Activated B cell treated with CpG ODN at 0.5 μM for 24 hours (primary cell): ENCODE results near the gene TRIP6. TPM values are rescaled to one million over a fixed set of nuclear protein-coding genes. Genes with fewer than 3 reads are reported as not detected.

Experiments used
- ATAC-seq: fragments of 200-7000 bp; cut with Tn5 transposase; one replicate; pipeline ENCODE4 v1.10.0; 2021; ENCODE audit warnings: low read depth, mild to moderate bottlenecking, moderate library complexity
- CTCF ChIA-PET: fragments of 350-600 bp; sonication (Branson Sonifier 250); formaldehyde crosslinking; loops from one replicate; lab custom pipeline; 2021; ENCODE audit warnings: antibody characterized with exemption; lab: Charles Lee
- POLR2A ChIA-PET: fragments of 350-600 bp; sonication (Branson Sonifier 250); formaldehyde crosslinking; loops from one replicate; lab custom pipeline; 2021; ENCODE audit warnings: antibody characterized with exemption; lab: Charles Lee
- DNase-seq: peaks from one replicate; pipeline ENCODE4 v3.0.0; 2022
- H3K27ac Mint-ChIP-seq: one replicate; pipeline ENCODE4 v1.8.0; 2020; ENCODE audit warnings: mixed read lengths
- H3K27me3 Mint-ChIP-seq: one replicate; pipeline ENCODE4 v1.8.0; 2021; ENCODE audit warnings: mixed read lengths
- H3K36me3 Mint-ChIP-seq: one replicate; pipeline ENCODE4 v1.8.0; 2021; ENCODE audit warnings: low read depth, mixed read lengths
- H3K4me1 Mint-ChIP-seq: one replicate; pipeline ENCODE4 v1.8.0; 2021; ENCODE audit warnings: mixed read lengths
- H3K4me3 Mint-ChIP-seq: one replicate; pipeline ENCODE4 v1.8.0; 2020; ENCODE audit warnings: mild to moderate bottlenecking, mixed read lengths
- H3K9me3 Mint-ChIP-seq: one replicate; pipeline ENCODE4 v1.8.0; 2020; ENCODE audit warnings: mixed read lengths
- CTCF ChIP-seq: fragments of 200-600 bp; IDR thresholded peaks from one replicate; pipeline ENCODE4 v1.8.0; 2022; ENCODE audit warnings: antibody characterized with exemption, mild to moderate bottlenecking
- intact Hi-C: fragments of 100-400 bp; cut with micrococcal nuclease; formaldehyde crosslinking; loops from one replicate; pipeline ENCODE4 v1.15.1; 2024
- total RNA-seq: library from RNA; stranded (reverse); gene quantifications from 2 replicates; pipeline ENCODE4 v1.2.3, GENCODE V29; 2022

Gene TRIP6
- total RNA-seq, 1 donor from 2014 or later, result 16.9 TPM

GRCh38 chr7:100826514-100827329 is 40.5 kb upstream of the TRIP6 start:
- no peaks in the 10 kb centered on the region for H3K9me3 Mint-ChIP-seq
- peak; percentile 21 for DNase-seq
- ChIA-PET CTCF (no interaction called here), POLR2A (interaction anchor here (0.6 to 0.7 kb wide), 2 partner anchors 194 to 1809 kb away, joined by 3 to 4 read pairs; no protein-coding TSS in a partner anchor)
- peaks cover 36% of the 10 kb centered on the region for H3K27me3 Mint-ChIP-seq
- H3K4me1 Mint-ChIP-seq, result peaks cover 18% of the 10 kb centered on the region
- intact Hi-C loops, result loop anchor here (2.0 kb wide), 1 partner anchor 26 kb away; the partner anchor contains the start of gene SLC12A9
- ATAC-seq, result peak; percentile 60
- no peak for TF ChIP-seq CTCF
- H3K4me3 Mint-ChIP-seq, result peak overlapping the region; percentile 71
- no peak overlapping the region for H3K27ac Mint-ChIP-seq
- H3K36me3 Mint-ChIP-seq, result no peaks in the 10 kb centered on the region

- intact Hi-C loops, result loop anchor here (2.0 kb wide), 1 partner anchor 25 kb away; the partner anchor contains the start of gene SLC12A9
- no peak within 1 kb of the TSS for H3K27ac Mint-ChIP-seq
- TF ChIP-seq CTCF, result no peak
Observed at GRCh38 chr7:100827330-100828226, 39.6 kb upstream of the TRIP6 start, which contains the start of gene EPHB4. TSS of gene EPHB4 (minus strand) at chr7:100827523. CDS start at chr7:100827030, 493 bp downstream.

GRCh38 chr7:100829150-100829716 is 38.0 kb upstream of the TRIP6 start:
- peaks cover 18% of the 10 kb centered on the region for H3K4me1 Mint-ChIP-seq
- ATAC-seq (no peak), DNase-seq (no peak)
- no peaks in the 10 kb centered on the region for H3K36me3 Mint-ChIP-seq
- peaks cover 30% of the 10 kb centered on the region for H3K27me3 Mint-ChIP-seq
- peak overlapping the region; percentile 46 for H3K4me3 Mint-ChIP-seq
- POLR2A ChIA-PET, result no interaction called here
- TF ChIP-seq CTCF, result no peak
- intact Hi-C loops, result no loop called here
- no peak overlapping the region for H3K27ac Mint-ChIP-seq
- CTCF ChIA-PET, result no interaction called here
- no peaks in the 10 kb centered on the region for H3K9me3 Mint-ChIP-seq

More at GRCh38 chr7:100827330-100828226, 39.6 kb upstream of the TRIP6 start, which contains the start of gene EPHB4:
- peak within 1 kb of the TSS; percentile 71 for H3K4me3 Mint-ChIP-seq
- ATAC-seq, result peak; percentile 49
- peaks cover 18% of the 10 kb centered on the region for H3K4me1 Mint-ChIP-seq
- ChIA-PET POLR2A (interaction anchor here (0.6 to 1.2 kb wide), 3 partner anchors 24 to 1810 kb away, joined by 3 to 4 read pairs (median 3); no protein-coding TSS in a partner anchor), CTCF (interaction anchor here (1.0 kb wide), 1 partner anchor 122 kb away, joined by 3 read pairs; the partner anchor contains the start of gene POP7)
- peaks cover 36% of the 10 kb centered on the region for H3K27me3 Mint-ChIP-seq
- H3K36me3 Mint-ChIP-seq, result no peaks in the 10 kb centered on the region
- DNase-seq, result no peak
- H3K9me3 Mint-ChIP-seq, result no peaks in the 10 kb centered on the region

GRCh38 chr7:100830396-100830795 is 36.8 kb upstream of the TRIP6 start:
- TF ChIP-seq CTCF, result no peak
- POLR2A ChIA-PET, result no interaction called here

More at GRCh38 chr7:100830396-100830795, 36.8 kb upstream of the TRIP6 start:
- DNase-seq, result no peak
- Mint-ChIP-seq H3K4me3 (no peak overlapping the region), H3K27ac (no peak overlapping the region), H3K4me1 (peaks cover 18% of the 10 kb centered on the region), H3K36me3 (no peaks in the 10 kb centered on the region), H3K9me3 (no peaks in the 10 kb centered on the region), H3K27me3 (peaks cover 24% of the 10 kb centered on the region)
- intact Hi-C loops, result no loop called here
- no peak for ATAC-seq
- CTCF ChIA-PET, result no interaction called here
